GM23248 (cell line): ENCODE results near the gene SPG7. TPM values are rescaled to one million over a fixed set of nuclear protein-coding genes. Genes with fewer than 3 reads are reported as not detected.

ENCODE experiments used
- DNase-seq: peaks from one replicate; pipeline ENCODE4 v3.0.0-alpha.2; 2015
- H2AFZ ChIP-seq: fragments of 200-600 bp; sonication (generic); 2 replicates; pipeline ENCODE4 v1.6.1; 2016; ENCODE audit warnings: antibody characterized with exemption
- H3F3A ChIP-seq: fragments of 200-600 bp; sonication (generic); 2 replicates; pipeline ENCODE4 v1.6.1; 2016; ENCODE audit warnings: mild to moderate bottlenecking, antibody characterized with exemption, mixed run types; ENCODE audit not compliant: insufficient read depth
- H3K27ac ChIP-seq: fragments of 200-600 bp; sonication (generic); 2 replicates; pipeline ENCODE4 v1.5.1; 2016; ENCODE audit warnings: mild to moderate bottlenecking
- H3K27me3 ChIP-seq: fragments of 200-600 bp; sonication (generic); replicated peaks from 2 replicates; pipeline ENCODE4 v1.6.1; 2016; ENCODE audit warnings: mild to moderate bottlenecking; ENCODE audit not compliant: insufficient read depth
- H3K36me3 ChIP-seq: fragments of 200-600 bp; sonication (generic); 2 replicates; pipeline ENCODE4 v1.6.1; 2016; ENCODE audit warnings: low read depth, mild to moderate bottlenecking
- H3K4me1 ChIP-seq: fragments of 200-600 bp; sonication (generic); 2 replicates; pipeline ENCODE4 v1.6.1; 2016; ENCODE audit warnings: mild to moderate bottlenecking; ENCODE audit not compliant: insufficient read depth
- H3K4me2 ChIP-seq: fragments of 200-600 bp; sonication (generic); one replicate; pipeline ENCODE4 v1.6.1; 2016; ENCODE audit warnings: mild to moderate bottlenecking; ENCODE audit not compliant: unreplicated experiment
- H3K4me3 ChIP-seq: fragments of 200-600 bp; sonication (generic); 2 replicates; pipeline ENCODE4 v1.5.1; 2016; ENCODE audit warnings: mild to moderate bottlenecking
- H3K79me2 ChIP-seq: fragments of 200-600 bp; sonication (generic); 2 replicates; pipeline ENCODE4 v1.6.1; 2016; ENCODE audit warnings: mild to moderate bottlenecking; ENCODE audit not compliant: insufficient read depth
- H3K9ac ChIP-seq: fragments of 200-600 bp; sonication (generic); 2 replicates; pipeline ENCODE4 v1.6.1; 2016; ENCODE audit warnings: mild to moderate bottlenecking
- H3K9me2 ChIP-seq: fragments of 200-600 bp; sonication (generic); 2 replicates; pipeline ENCODE4 v1.6.1; 2016; ENCODE audit warnings: mixed run types, mild to moderate bottlenecking, moderate library complexity; ENCODE audit not compliant: insufficient read depth
- H3K9me3 ChIP-seq: fragments of 200-600 bp; sonication (generic); one replicate; pipeline ENCODE4 v1.6.1; 2017; ENCODE audit warnings: low read depth
- H4K20me1 ChIP-seq: fragments of 200-600 bp; sonication (generic); 2 replicates; pipeline ENCODE4 v1.6.0; 2016; ENCODE audit not compliant: insufficient read depth
- EZH2 ChIP-seq: fragments of 200-600 bp; sonication (generic); IDR thresholded peaks from 2 replicates; pipeline ENCODE4 v1.6.1; 2018; ENCODE audit warnings: antibody characterized with exemption, mild to moderate bottlenecking; ENCODE audit not compliant: insufficient read depth, poor library complexity, severe bottlenecking
- EZH2phosphoT487 ChIP-seq: fragments of 200-600 bp; sonication (generic); IDR thresholded peaks from 2 replicates; pipeline ENCODE4 v1.6.1; 2018; ENCODE audit warnings: antibody characterized with exemption, moderate library complexity, mild to moderate bottlenecking, low read depth; ENCODE audit not compliant: insufficient read depth
- WGBS, 2 experiments: methylation state at CpG; one replicate each; pipeline ENCODE4 v1.1.6; 2015 to 2017; ENCODE audit warnings: low lambda C conversion rate in 2 of 2, low coverage in 1 of 2; ENCODE audit errors: missing lambda C conversion rate in 2 of 2; 5-methylcytosine and 5-hydroxymethylcytosine counted together
- in situ Hi-C: fragments of 300-500 bp; cut with MboI; formaldehyde crosslinking; loops from 2 replicates; pipeline ENCODE4 v1.15.0; 2020
- polyA plus RNA-seq: library from polyadenylated mRNA; unstranded; fragments of >200 nt; fragmentation: Nextera tagmentation; extraction: Ambion mirVana; gene quantifications from 2 replicates; pipeline ENCODE4 v1.2.1, GENCODE V29; 2016
- total RNA-seq: library from RNA; depleted of rRNA; stranded (reverse); fragments of >200 nt; shearing (Covaris generic); gene quantifications from 2 replicates; pipeline ENCODE4 v1.2.3, GENCODE V29; 2014

Gene SPG7
- total and polyA plus RNA-seq, 2 experiments from 2014 or later, result 53.9 to 155 TPM

DNA sequence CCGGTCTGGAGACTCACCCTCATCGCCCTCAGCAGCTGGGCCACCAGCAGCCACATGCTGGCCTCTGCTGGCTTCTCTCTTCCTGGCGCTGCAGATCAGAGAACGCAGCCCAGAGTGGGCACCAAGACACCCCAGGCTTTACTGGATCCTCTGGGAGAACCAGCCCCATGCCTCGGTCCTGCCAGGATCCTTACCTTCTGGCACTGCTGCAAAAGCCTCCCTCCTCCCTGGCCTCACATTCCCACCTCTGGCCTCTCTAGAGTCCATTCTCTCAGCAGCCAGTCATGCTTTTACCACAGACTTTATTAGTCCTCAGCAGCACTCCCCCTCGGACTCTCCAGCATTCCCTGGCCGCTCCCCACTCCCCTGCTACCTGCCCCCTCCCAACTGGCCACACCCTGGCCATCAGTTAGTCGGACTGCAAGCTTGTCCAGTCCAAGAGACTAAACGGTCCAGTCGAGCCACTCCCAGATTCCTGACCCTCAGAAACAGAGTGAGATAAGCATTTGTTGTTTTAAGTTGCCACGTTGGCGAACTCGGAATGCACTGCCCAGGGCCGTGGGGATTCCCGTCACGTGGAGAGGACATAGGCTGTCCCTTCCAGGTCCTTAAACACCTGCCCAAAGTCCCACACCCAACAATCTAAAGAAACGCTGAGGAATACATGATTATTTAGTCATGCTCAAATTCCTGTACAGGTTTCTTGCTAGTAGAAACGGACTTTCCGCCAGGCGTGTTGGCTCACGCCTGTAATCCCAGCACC lies 5.9 kb upstream of the SPG7 start:
- H3K9me2 ChIP-seq, result no peaks in the 10 kb centered on the region
- H3K4me2 ChIP-seq, result no peak overlapping the region
- no peak overlapping the region for H3K4me3 ChIP-seq
- H3K27me3 ChIP-seq, result no peaks in the 10 kb centered on the region
- TF ChIP-seq EZH2phosphoT487 (no peak), EZH2 (no peak)
- H3K79me2 ChIP-seq, result peaks cover 11% of the 10 kb centered on the region
- WGBS, 2 experiments, result 83 to 84% methylated on average over 21 of the region's 21 CpGs
- in situ Hi-C loops, result loop anchor here (10.0 kb wide), 1 partner anchor 157 kb away; no protein-coding TSS in a partner anchor
- H3K9ac ChIP-seq, result no peak overlapping the region
- H3K9me3 ChIP-seq, result no peaks in the 10 kb centered on the region
- H3K36me3 ChIP-seq, result no peaks in the 10 kb centered on the region
- no peak overlapping the region for H2AFZ ChIP-seq
- no peak for DNase-seq
- peaks cover 10% of the 10 kb centered on the region; the same call in 1 of the 2 replicates for H3K4me1 ChIP-seq
- no peak overlapping the region for H3K27ac ChIP-seq
- no peaks in the 10 kb centered on the region for H4K20me1 ChIP-seq
- H3F3A ChIP-seq, result peaks cover 17% of the 10 kb centered on the region; the same call in 1 of the 2 replicates

DNA sequence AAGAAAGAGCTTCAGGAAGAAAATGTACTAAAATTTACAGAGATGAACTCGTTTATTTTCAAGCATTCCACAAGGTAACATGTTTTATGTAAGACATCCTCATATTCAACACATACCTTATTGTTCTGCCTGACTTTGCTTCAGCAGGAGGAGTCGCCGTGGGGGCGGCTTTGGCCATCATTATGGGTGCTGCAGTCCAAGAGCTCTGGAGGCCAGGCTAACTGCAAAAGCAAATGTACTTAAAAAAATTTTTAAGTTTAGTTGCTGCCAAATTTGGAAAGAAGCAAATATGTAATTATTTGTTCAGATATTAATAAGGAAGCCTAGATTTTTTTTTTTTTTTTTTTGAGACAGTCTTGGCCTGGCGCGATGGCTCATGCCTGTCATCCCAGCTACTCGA lies 4.1 kb upstream of the SPG7 start:
- Histone ChIP-seq H3K9me3 (no peaks in the 10 kb centered on the region), H4K20me1 (no peaks in the 10 kb centered on the region), H3K27me3 (no peaks in the 10 kb centered on the region), H3K36me3 (no peaks in the 10 kb centered on the region), H3K9me2 (no peaks in the 10 kb centered on the region), H2AFZ (no peak overlapping the region), H3F3A (peaks cover 20% of the 10 kb centered on the region; the same call in 1 of the 2 replicates), H3K4me1 (peaks cover 10% of the 10 kb centered on the region; the same call in 1 of the 2 replicates), H3K4me3 (no peak overlapping the region), H3K9ac (no peak overlapping the region), H3K4me2 (no peak overlapping the region), H3K79me2 (peaks cover 20% of the 10 kb centered on the region), H3K27ac (no peak overlapping the region)
- in situ Hi-C loops, result loop anchor here (10.0 kb wide), 1 partner anchor 159 kb away; no protein-coding TSS in a partner anchor
- WGBS, 2 experiments, result 85% methylated on average over 7 of the region's 7 CpGs
- no peak for TF ChIP-seq EZH2
- no peak for DNase-seq

DNA sequence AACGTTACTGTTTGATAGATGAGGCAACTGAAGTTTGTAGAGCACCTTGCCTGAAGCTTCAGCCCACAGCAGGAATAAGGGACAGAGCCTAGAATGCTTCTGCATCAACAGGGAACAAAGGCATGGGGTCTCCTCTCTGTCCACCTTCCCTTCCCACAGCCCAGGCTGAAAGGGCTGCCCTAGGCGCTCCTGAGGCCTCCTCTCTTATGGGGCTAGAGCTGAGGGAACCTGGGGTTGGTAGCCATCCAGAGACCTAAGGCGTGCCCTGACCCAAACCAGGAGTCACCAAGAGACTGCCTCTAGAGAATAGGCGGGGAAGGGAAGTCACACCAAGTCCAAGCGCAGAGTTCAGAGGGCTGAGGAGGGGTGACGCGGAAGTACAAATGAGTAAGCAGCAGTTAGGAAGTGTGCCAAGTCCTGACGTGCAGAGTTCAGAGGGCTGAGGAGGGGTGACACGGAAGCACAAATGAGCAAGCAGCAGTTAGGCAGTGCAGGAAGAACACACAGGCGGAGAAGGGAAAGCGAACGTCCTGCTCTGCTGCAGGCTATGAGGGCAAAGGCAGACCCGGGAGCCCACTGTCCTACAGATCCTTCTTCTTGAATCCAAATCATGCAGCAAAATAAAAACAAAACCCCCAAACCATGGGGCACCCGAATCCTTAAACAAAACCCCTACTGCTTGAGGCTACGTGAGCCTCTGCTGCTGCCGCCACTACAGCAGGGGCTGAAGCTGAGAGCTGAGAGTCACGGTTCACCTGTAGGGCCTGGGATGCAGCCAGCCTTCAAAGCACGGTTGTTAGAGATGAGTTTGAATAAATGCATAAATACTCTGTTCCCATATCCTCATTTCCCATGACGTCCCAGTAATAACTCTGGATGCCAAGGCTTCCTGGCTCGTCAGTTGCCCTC lies 2.7 kb upstream of the SPG7 start:
- H3F3A ChIP-seq, result peaks cover 31% of the 10 kb centered on the region; the same call in 1 of the 2 replicates

DNA sequence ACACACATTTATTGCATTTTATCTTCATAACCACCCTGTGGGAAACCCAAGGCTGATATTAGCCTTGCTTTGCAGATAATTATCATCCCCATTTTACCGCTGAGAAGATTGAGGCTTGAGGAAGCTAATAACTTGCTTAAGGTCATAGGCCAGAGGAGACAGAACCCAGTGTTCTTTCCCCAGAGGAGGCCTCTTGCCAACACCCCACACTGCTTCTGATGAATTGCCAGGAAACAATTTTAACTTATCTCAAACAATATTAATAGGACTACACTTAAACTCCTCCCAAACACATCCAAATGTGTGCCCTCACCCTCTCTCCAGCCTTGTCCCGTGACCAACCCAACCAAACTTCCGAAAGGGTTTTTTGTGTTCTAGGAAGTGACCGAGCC lies 2.1 kb upstream of the SPG7 start:
- peak overlapping the region; percentile 89 for H3K9ac ChIP-seq
- in situ Hi-C loops, result loop anchor here (10.0 kb wide), 1 partner anchor 161 kb away; no protein-coding TSS in a partner anchor
- 53 to 63% methylated on average over 4 of the region's 4 CpGs for WGBS, 2 experiments

More for the DNA sequence above, 2.7 kb upstream of the SPG7 start:
- Histone ChIP-seq H3K4me1 (peaks cover 23% of the 10 kb centered on the region), H3K79me2 (peaks cover 34% of the 10 kb centered on the region), H3K4me3 (0 out of 2 replicates have a peak overlapping the region, but pooled peaks have one; percentile 86), H2AFZ (peak overlapping the region; percentile 71), H4K20me1 (no peaks in the 10 kb centered on the region), H3K9ac (peak overlapping the region; percentile 89), H3K4me2 (peak overlapping the region; percentile 79), H3K36me3 (peaks cover 2% of the 10 kb centered on the region; the same call in 1 of the 2 replicates), H3K9me2 (no peaks in the 10 kb centered on the region), H3K27me3 (no peaks in the 10 kb centered on the region), H3K27ac (peak overlapping the region; percentile 43), H3K9me3 (no peaks in the 10 kb centered on the region)
- WGBS, 2 experiments, result 62 to 66% methylated on average over 20 of the region's 20 CpGs
- peak; percentile 74 for DNase-seq
- in situ Hi-C loops, result loop anchor here (10.0 kb wide), 1 partner anchor 161 kb away; no protein-coding TSS in a partner anchor
- TF ChIP-seq EZH2phosphoT487 (no peak), EZH2 (no peak)

More for the DNA sequence above, 2.1 kb upstream of the SPG7 start:
- no peak for DNase-seq
- H3K4me3 ChIP-seq, result peak overlapping the region; percentile 86
- peak overlapping the region; percentile 79 for H3K4me2 ChIP-seq
- no peak for TF ChIP-seq EZH2
- TF ChIP-seq EZH2phosphoT487, result no peak
- H3F3A ChIP-seq, result peaks cover 31% of the 10 kb centered on the region; the same call in 1 of the 2 replicates
- H3K27me3 ChIP-seq, result no peaks in the 10 kb centered on the region
- no peaks in the 10 kb centered on the region for H3K9me3 ChIP-seq
- peaks cover 24% of the 10 kb centered on the region for H3K4me1 ChIP-seq
- no peaks in the 10 kb centered on the region for H4K20me1 ChIP-seq
- no peaks in the 10 kb centered on the region for H3K9me2 ChIP-seq
- peak overlapping the region; percentile 71 for H2AFZ ChIP-seq
- H3K27ac ChIP-seq, result peak overlapping the region; percentile 12; the same call in 1 of the 2 replicates
- H3K36me3 ChIP-seq, result peaks cover 9% of the 10 kb centered on the region
- H3K79me2 ChIP-seq, result peaks cover 40% of the 10 kb centered on the region
